WTC11 (cell line): ENCODE measurements around the gene CPT1A.

Source experiments
- IRF2 ChIP-seq: sonication (generic); formaldehyde crosslinking; IDR thresholded peaks from 2 replicates; pipeline ENCODE4 v1.8.0; 2022; ENCODE audit warnings: low read depth, missing genetic modification reagents, borderline replicate concordance
- TEAD4 ChIP-seq: sonication (generic); formaldehyde crosslinking; IDR thresholded peaks from 2 replicates; pipeline ENCODE4 v1.8.0; 2022; ENCODE audit warnings: mild to moderate bottlenecking, missing genetic modification reagents
- ZNF263 ChIP-seq: sonication (generic); formaldehyde crosslinking; IDR thresholded peaks from 2 replicates; pipeline ENCODE4 v1.8.1; 2022; ENCODE audit warnings: low read depth, mild to moderate bottlenecking, moderate library complexity, missing genetic modification reagents

- TF ChIP-seq TEAD4 (CRISPR knock-in tag) (no peak), ZNF263 (CRISPR knock-in tag) (no peak), IRF2 (no peak)
These were observed 2.5 kb downstream of the CPT1A start for GRCh38 chr11:68839054-68839865.
